HepG2 (cell line): ENCODE results near the gene OXLD1. TPM values are rescaled to one million over a fixed set of nuclear protein-coding genes. Genes with fewer than 3 reads are reported as not detected.

ENCODE experiments used
- ATF1 ChIP-seq: IDR thresholded peaks from 2 replicates; pipeline ENCODE4 v1.6.1; 2016; ENCODE audit warnings: mild to moderate bottlenecking, control low read depth
- CBFB ChIP-seq: sonication (generic); formaldehyde crosslinking; IDR thresholded peaks from 2 replicates; pipeline ENCODE4 v1.4.0; 2020; ENCODE audit warnings: missing genetic modification reagents
- CBX2 ChIP-seq, 2 experiments: fragments of 200-600 bp in 1 of 2; sonication (generic); formaldehyde crosslinking in 1 of 2; IDR thresholded peaks; 2 replicates each; pipeline versions ENCODE4 v1.7.0 to v1.8.1; 2018 to 2022; ENCODE audit warnings: low read depth in 2 of 2, low read length in 1 of 2, mild to moderate bottlenecking in 1 of 2, missing genetic modification reagents in 1 of 2
- GABPB1 ChIP-seq: IDR thresholded peaks from 2 replicates; pipeline ENCODE4 v1.6.1; 2016; ENCODE audit warnings: mild to moderate bottlenecking, missing genetic modification reagents, moderate library complexity, missing compliant biosample characterization
- HNRNPK ChIP-seq: fragments of 200-400 bp; formaldehyde crosslinking; IDR thresholded peaks from 2 replicates; pipeline ENCODE4 v1.6.1; 2018; ENCODE audit warnings: low read length, low read depth, moderate library complexity, mild to moderate bottlenecking; ENCODE audit not compliant: poor library complexity, severe bottlenecking
- KDM1A ChIP-seq: IDR thresholded peaks from 2 replicates; pipeline ENCODE4 v1.6.1; 2016; ENCODE audit warnings: missing compliant biosample characterization
- MAFK ChIP-seq, 2 experiments: IDR thresholded peaks in 1 of 2; conservative IDR thresholded peaks in 1 of 2; 2 replicates each; pipeline ENCODE4 v1.6.1; 2011; ENCODE audit warnings: improper control_type of control experiment in 2 of 2, low read length in 2 of 2
- MED8 ChIP-seq: sonication (generic); formaldehyde crosslinking; IDR thresholded peaks from 2 replicates; pipeline ENCODE4 v1.8.1; 2023; ENCODE audit warnings: mild to moderate bottlenecking, missing genetic modification reagents; ENCODE audit not compliant: insufficient replicate concordance
- MLLT10 ChIP-seq: sonication (generic); formaldehyde crosslinking; IDR thresholded peaks from 2 replicates; pipeline ENCODE4 v1.4.0; 2020; ENCODE audit warnings: missing genetic modification reagents
- MTERF4 ChIP-seq: sonication (generic); formaldehyde crosslinking; IDR thresholded peaks from 2 replicates; pipeline ENCODE4 v1.8.0; 2023; ENCODE audit warnings: mild to moderate bottlenecking, missing genetic modification reagents
- MTF2 ChIP-seq: sonication (generic); formaldehyde crosslinking; IDR thresholded peaks from 2 replicates; pipeline ENCODE4 v1.5.0; 2020; ENCODE audit warnings: missing genetic modification reagents, borderline replicate concordance
- POLR2AphosphoS5 ChIP-seq: IDR thresholded peaks from 2 replicates; pipeline ENCODE4 v1.6.1; 2012; ENCODE audit warnings: low read depth, low read length
- SP4 ChIP-seq: sonication (generic); formaldehyde crosslinking; IDR thresholded peaks from 2 replicates; pipeline ENCODE4 v1.8.1; 2023; ENCODE audit warnings: mild to moderate bottlenecking, missing genetic modification reagents
- TBX2 ChIP-seq: sonication (generic); formaldehyde crosslinking; IDR thresholded peaks from 2 replicates; pipeline ENCODE4 v1.5.0; 2020; ENCODE audit warnings: missing genetic modification reagents, mild to moderate bottlenecking, borderline replicate concordance
- ZBTB34 ChIP-seq: sonication (generic); formaldehyde crosslinking; IDR thresholded peaks from 2 replicates; pipeline ENCODE4 v1.8.0; 2022; ENCODE audit warnings: mild to moderate bottlenecking, missing genetic modification reagents
- ZKSCAN1 ChIP-seq: fragments of 150-350 bp; IDR thresholded peaks from 2 replicates; pipeline ENCODE4 v1.6.1; 2014; ENCODE audit warnings: low read length
- ZNF10 ChIP-seq: sonication (generic); formaldehyde crosslinking; IDR thresholded peaks from 2 replicates; pipeline ENCODE4 v1.4.0; 2020; ENCODE audit warnings: mild to moderate bottlenecking, low read depth, missing genetic modification reagents, borderline replicate concordance
- ZNF24 ChIP-seq: fragments of 450-650 bp; IDR thresholded peaks from 2 replicates; pipeline ENCODE4 v1.6.1; 2017; ENCODE audit warnings: antibody characterized with exemption, mild to moderate bottlenecking
- ZNF292 ChIP-seq: sonication (generic); formaldehyde crosslinking; IDR thresholded peaks from 2 replicates; pipeline ENCODE4 v1.8.1; 2022; ENCODE audit warnings: mild to moderate bottlenecking, low read depth, missing genetic modification reagents, borderline replicate concordance
- ZSCAN20 ChIP-seq: sonication (generic); formaldehyde crosslinking; IDR thresholded peaks from 2 replicates; pipeline ENCODE4 v1.4.0; 2020; ENCODE audit warnings: missing genetic modification reagents, mild to moderate bottlenecking, borderline replicate concordance
- polyA plus RNA-seq, 8 experiments: library from polyadenylated mRNA; depleted of rRNA in 3 of 8; stranded (reverse) in 7 of 8; unstranded in 1 of 8; fragments of >200 nt; fragmentation: Illumina TruSeq in 4 of 8; extraction: Trizol in 4 of 8; gene quantifications; 2 replicates each; pipeline versions ENCODE4 v1.2.1 to v1.2.3, GENCODE V29; 2011 to 2016; ENCODE audit warnings: low read depth in 4 of 8, missing spikeins in 1 of 8, mixed read lengths in 1 of 8; ENCODE audit not compliant: insufficient read depth in 1 of 8
- total RNA-seq, 5 experiments: library from RNA; depleted of rRNA; stranded (reverse); fragments of >200 nt; fragmentation: Illumina TruSeq; extraction: Trizol; gene quantifications; 2 replicates each; pipeline ENCODE4 v1.2.3, GENCODE V29; 2016; ENCODE audit warnings: low read depth in 1 of 5
- TF ChIP-seq, protein P1 (sequence below): sonication (generic); formaldehyde crosslinking; IDR thresholded peaks from 2 replicates; pipeline ENCODE4 v1.4.0; 2020; ENCODE audit warnings: missing genetic modification reagents, mild to moderate bottlenecking, borderline replicate concordance
- TF ChIP-seq, protein P2 (sequence below): sonication (generic); formaldehyde crosslinking; IDR thresholded peaks from 2 replicates; pipeline ENCODE4 v1.4.0; 2020; ENCODE audit warnings: missing genetic modification reagents

OXLD1 gene
- total and polyA plus RNA-seq, 2 of the 13 experiments (the other 11 are each of a cell fraction or from before 2014, with no cell fraction given), result 27.1 to 37.5 TPM

DNA sequence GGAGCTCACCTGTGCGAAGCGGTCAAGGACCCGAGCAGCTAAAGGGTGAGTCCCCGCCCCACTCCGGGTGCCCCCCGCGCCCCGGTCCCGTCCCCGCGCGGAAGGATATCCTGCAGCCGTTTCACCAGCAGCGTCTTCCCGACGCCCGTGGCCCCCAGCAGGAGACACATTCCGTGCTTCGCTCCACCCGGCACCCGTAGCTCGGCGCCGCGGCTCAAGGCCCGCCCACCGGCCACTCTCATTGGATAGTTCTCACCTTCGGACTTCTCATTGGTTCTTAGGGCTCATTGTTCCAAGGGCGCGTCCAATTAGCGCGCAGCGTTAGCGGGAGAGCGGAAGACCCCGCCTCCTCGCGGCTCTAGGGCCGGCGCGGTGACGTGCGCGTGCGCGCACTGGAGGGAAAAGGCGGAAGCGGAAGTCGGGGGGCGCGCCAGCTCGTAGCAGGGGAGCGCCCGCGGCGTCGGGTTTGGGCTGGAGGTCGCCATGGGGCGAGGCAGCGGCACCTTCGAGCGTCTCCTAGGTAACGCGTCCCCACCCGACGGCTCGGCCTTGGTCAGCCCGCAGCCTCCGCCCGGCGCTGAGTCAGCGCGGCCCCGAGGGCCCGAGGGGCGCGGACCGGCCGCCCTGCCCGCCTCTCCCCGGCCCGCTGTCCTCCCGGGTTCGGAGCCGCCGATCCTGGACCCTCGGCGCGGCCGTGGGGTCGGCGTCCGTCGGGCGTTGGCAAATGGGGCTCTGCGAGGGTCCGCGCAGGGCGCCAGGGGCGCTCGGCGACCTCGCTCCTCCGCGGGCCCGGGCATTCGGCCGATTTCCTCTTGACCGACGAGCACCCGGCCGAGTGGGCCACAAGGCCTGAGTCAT lies 17.4 kb upstream of the OXLD1 start, which contains the start of the genes ARL16 and HGS (continued):
- TF ChIP-seq, protein P1, sequence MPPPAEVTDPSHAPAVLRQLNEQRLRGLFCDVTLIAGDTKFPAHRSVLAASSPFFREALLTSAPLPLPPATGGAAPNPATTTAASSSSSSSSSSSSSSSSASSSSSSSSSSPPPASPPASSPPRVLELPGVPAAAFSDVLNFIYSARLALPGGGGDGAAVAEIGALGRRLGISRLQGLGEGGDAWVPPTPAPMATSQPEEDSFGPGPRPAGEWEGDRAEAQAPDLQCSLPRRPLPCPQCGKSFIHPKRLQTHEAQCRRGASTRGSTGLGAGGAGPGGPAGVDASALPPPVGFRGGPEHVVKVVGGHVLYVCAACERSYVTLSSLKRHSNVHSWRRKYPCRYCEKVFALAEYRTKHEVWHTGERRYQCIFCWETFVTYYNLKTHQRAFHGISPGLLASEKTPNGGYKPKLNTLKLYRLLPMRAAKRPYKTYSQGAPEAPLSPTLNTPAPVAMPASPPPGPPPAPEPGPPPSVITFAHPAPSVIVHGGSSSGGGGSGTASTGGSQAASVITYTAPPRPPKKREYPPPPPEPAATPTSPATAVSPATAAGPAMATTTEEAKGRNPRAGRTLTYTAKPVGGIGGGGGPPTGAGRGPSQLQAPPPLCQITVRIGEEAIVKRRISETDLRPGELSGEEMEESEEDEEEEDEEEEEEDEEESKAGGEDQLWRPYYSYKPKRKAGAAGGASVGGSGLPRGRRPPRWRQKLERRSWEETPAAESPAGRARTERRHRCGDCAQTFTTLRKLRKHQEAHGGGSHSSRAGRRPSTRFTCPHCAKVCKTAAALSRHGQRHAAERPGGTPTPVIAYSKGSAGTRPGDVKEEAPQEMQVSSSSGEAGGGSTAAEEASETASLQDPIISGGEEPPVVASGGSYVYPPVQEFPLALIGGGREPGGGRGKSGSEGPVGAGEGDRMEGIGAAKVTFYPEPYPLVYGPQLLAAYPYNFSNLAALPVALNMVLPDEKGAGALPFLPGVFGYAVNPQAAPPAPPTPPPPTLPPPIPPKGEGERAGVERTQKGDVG (CRISPR knock-in tag), result no peak
- TF ChIP-seq ZNF24, result no peak
- peak; percentile 78; the same call in 1 of the 2 replicates for TF ChIP-seq ATF1 (CRISPR knock-in tag)
- peak; percentile 60; the same call in 1 of the 2 replicates for TF ChIP-seq TBX2
- TF ChIP-seq, protein P2, sequence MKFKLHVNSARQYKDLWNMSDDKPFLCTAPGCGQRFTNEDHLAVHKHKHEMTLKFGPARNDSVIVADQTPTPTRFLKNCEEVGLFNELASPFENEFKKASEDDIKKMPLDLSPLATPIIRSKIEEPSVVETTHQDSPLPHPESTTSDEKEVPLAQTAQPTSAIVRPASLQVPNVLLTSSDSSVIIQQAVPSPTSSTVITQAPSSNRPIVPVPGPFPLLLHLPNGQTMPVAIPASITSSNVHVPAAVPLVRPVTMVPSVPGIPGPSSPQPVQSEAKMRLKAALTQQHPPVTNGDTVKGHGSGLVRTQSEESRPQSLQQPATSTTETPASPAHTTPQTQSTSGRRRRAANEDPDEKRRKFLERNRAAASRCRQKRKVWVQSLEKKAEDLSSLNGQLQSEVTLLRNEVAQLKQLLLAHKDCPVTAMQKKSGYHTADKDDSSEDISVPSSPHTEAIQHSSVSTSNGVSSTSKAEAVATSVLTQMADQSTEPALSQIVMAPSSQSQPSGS (CRISPR knock-in tag), result peak; percentile 31; the same call in 1 of the 2 replicates
- no peak for TF ChIP-seq ZNF292
- no peak for TF ChIP-seq HNRNPK
- TF ChIP-seq KDM1A (CRISPR knock-in tag), result no peak
- peak; percentile 81; the same call in 1 of the 2 replicates for TF ChIP-seq MTERF4 (CRISPR knock-in tag)
- TF ChIP-seq MAFK (conservative IDR thresholded peaks at IDR 0.05 in 1 of 2, IDR thresholded peaks at IDR 0.05 in 1 of 2; ENCODE audit: low read length in 2 of 2), result no peak; a peak in 1 of 4 replicates
- TF ChIP-seq ZBTB34, result no peak
- TF ChIP-seq GABPB1 (CRISPR knock-in tag), result peak; percentile 96
- TF ChIP-seq SP4 (CRISPR knock-in tag), result peak; percentile 95
- no peak; the same call in 1 of the 2 replicates for TF ChIP-seq MTF2
- no peak for TF ChIP-seq ZNF10
- no peak for TF ChIP-seq CBX2 (IDR thresholded peaks at IDR 0.05; ENCODE audit: low read depth, low read length)
- TF ChIP-seq CBX2 (CRISPR knock-in tag; IDR thresholded peaks at IDR 0.05; ENCODE audit: low read depth), result no peak
- no peak for TF ChIP-seq ZKSCAN1
- no peak for TF ChIP-seq MLLT10 (CRISPR knock-in tag)
- TF ChIP-seq ZSCAN20 (CRISPR knock-in tag), result peak; percentile 86; the same call in 1 of the 2 replicates
- peak; percentile 85 for TF ChIP-seq CBFB (CRISPR knock-in tag)
- peak; percentile 64 for TF ChIP-seq MED8 (CRISPR knock-in tag)
- TF ChIP-seq POLR2AphosphoS5, result peak; percentile 67
